Measurements from ENCODE around the gene ETS2. TPM values are rescaled to one million over a fixed set of nuclear protein-coding genes. Genes with fewer than 3 reads are reported as not detected.

The ETS2 gene
- total and polyA plus RNA-seq, 10 of the 15 experiments (the other 5 are each of a cell fraction or from before 2014, with no cell fraction given): 0.52 to 8.6 (median 3.8) TPM

GRCh38 chr21:38756746-38757145, 49.0 kb upstream of the ETS2 start:
- H3K4me1 ChIP-seq (ENCODE audit: control insufficient read depth, insufficient read depth, low read length): no peaks in the 10 kb centered on the region
- BruUV-seq (replicated peaks): no TSS peak
- POLR2A ChIA-PET: no interaction called here
- H3K79me2 ChIP-seq (ENCODE audit: control insufficient read depth, insufficient read depth, low read length): no peaks in the 10 kb centered on the region
- no peaks in the 10 kb centered on the region for H3K9me3 ChIP-seq (replicated peaks; ENCODE audit: control insufficient read depth, insufficient read depth, low read length)
- no peak overlapping the region for H2AFZ ChIP-seq (ENCODE audit: control insufficient read depth, low read depth, low read length)
- in situ Hi-C loops (cut with MboI) (no loop called here), intact Hi-C loops (cut with micrococcal nuclease; ENCODE audit: unreplicated experiment) (no loop called here)
- WGBS (ENCODE audit: insufficient coverage, insufficient replicate concordance, low lambda C conversion rate, missing lambda C conversion rate): 93% methylated on average over 3 of the region's 3 CpGs
- CTCF ChIA-PET: interaction anchor here (1.2 kb wide), 1 partner anchor 381 kb away, joined by 3 read pairs; no protein-coding TSS in a partner anchor
- H4K20me1 ChIP-seq (ENCODE audit: control insufficient read depth, insufficient read depth): no peaks in the 10 kb centered on the region
- no peak overlapping the region for H3K27ac ChIP-seq (ENCODE audit: control insufficient read depth, insufficient read depth)
- H3K36me3 ChIP-seq (ENCODE audit: control insufficient read depth in 2 of 2, insufficient read depth in 2 of 2, low read length in 1 of 2): no peaks in the 10 kb centered on the region
- no peak for FAIRE-seq
- H3K4me2 ChIP-seq (ENCODE audit: control insufficient read depth, insufficient read depth): no peak overlapping the region
- SMC1A ChIA-PET (ENCODE audit: uncharacterized antibody, unreplicated experiment): no interaction called here
- no peak for DNase-seq (ENCODE audit: low read depth, low spot score)
- peaks cover 0 to 6% of the 10 kb centered on the region in 2 experiments; a peak in 2 of 4 replicates for H3K27me3 ChIP-seq (replicated peaks in 1 of 2; ENCODE audit: control insufficient read depth in 2 of 2, insufficient read depth in 2 of 2, low read length in 1 of 2)
- no peak for ATAC-seq
- RAD21 ChIA-PET (ENCODE audit: unreplicated experiment): interaction anchor here (0.5 kb wide), 1 partner anchor 382 kb away, joined by 3 read pairs; no protein-coding TSS in a partner anchor
- H3K4me3 ChIP-seq: no peak overlapping the region
- H3K9ac ChIP-seq (ENCODE audit: control insufficient read depth, insufficient read depth, low read length): no peak overlapping the region
- no peak for TF ChIP-seq ZNF687 (IDR thresholded peaks at IDR 0.05)
- no peak for TF ChIP-seq TCF3 (IDR thresholded peaks at IDR 0.05; ENCODE audit: borderline replicate concordance, insufficient read depth, low read depth, low read length)
- TF ChIP-seq ZBTB40 (IDR thresholded peaks at IDR 0.05; ENCODE audit: borderline replicate concordance): no peak
- no peak for TF ChIP-seq NFYA (IDR thresholded peaks at IDR 0.05; ENCODE audit: borderline replicate concordance, low read depth, low read length)
- TF ChIP-seq PKNOX1 (IDR thresholded peaks at IDR 0.05): no peak
- no peak for TF ChIP-seq PAX8 (IDR thresholded peaks at IDR 0.05)
- TF ChIP-seq ASH2L (IDR thresholded peaks at IDR 0.05; ENCODE audit: borderline replicate concordance, low read depth): no peak
- TF ChIP-seq KAT2A (conservative IDR thresholded peaks at IDR 0.05; ENCODE audit: control insufficient read depth, low read depth, low read length): no peak
- TF ChIP-seq RUNX3 (IDR thresholded peaks at IDR 0.05; ENCODE audit: low read length): no peak
- no peak for TF ChIP-seq SMC3 (IDR thresholded peaks at IDR 0.05; ENCODE audit: borderline replicate concordance, low read length)
- TF ChIP-seq CEBPZ (IDR thresholded peaks at IDR 0.05; ENCODE audit: low read depth, low read length): no peak
